ENCODE measurements around the gene AKR7A3.

AKR7A3 gene

GRCh38 chr1:19251305-19252196 lies 37.0 kb downstream of the AKR7A3 start, which contains the start of the genes EMC1 and MRTO4:
TSS of gene EMC1 (minus strand) at chr1:19251524. CDS start at chr1:19251509, 15 bp downstream.
TSS of gene MRTO4 (plus strand) at chr1:19251805. CDS start at chr1:19251836, 31 bp downstream.
- DNase-seq: peak in 1 of 2 experiments; percentile 31

- DNase-seq: no peak
These were observed 37.8 kb downstream of the AKR7A3 start for GRCh38 chr1:19250629-19251304.

GRCh38 chr1:19240673-19241538 lies 47.7 kb downstream of the AKR7A3 start:
- DNase-seq: no peak

- DNase-seq: no peak
These were observed 48.7 kb downstream of the AKR7A3 start for GRCh38 chr1:19239876-19240275.

GRCh38 chr1:19234224-19234623 lies 54.3 kb downstream of the AKR7A3 start:
- DNase-seq: no peak
